ENCODE results near the gene ANKRD33B.

DNA sequence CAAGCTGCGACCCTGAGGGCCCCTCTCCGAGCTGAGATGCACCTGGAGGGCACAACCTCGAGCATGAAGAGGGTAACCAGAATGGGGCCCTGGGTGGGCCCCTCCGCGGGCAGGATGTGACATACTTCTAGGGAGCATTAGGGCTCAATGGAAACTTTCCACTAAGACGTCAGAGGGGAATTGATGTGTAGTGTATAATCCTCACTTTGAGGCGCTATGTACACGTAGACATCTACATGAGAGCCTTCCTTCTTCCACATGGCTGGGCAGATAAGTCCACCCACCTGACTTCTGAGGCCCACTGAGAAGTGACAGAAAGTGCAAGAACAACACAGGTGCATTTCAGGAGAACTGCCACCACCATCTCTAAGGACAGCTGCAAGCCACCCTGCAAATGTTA, 136.1 kb downstream of the ANKRD33B start:
- no peak for TF ChIP-seq CTCF (IDR thresholded peaks at IDR 0.05)
- no peak for TF ChIP-seq POLR2A (IDR thresholded peaks at IDR 0.05)
